Smooth muscle cell (in vitro differentiated cells): ENCODE data around the gene TRNT1. TPM values are rescaled to one million over a fixed set of nuclear protein-coding genes. Genes with fewer than 3 reads are reported as not detected.

Experiments
- DNase-seq: peaks from one replicate; lab custom pipeline; 2025; ENCODE audit not compliant: unreplicated experiment; lab: John Stamatoyannopoulos, UW
- H2AFZ ChIP-seq: fragments of 200-600 bp; sonication (generic); 2 replicates; pipeline ENCODE4 v1.6.0; 2016; ENCODE audit warnings: antibody characterized with exemption, low read depth, mild to moderate bottlenecking
- H3F3A ChIP-seq: fragments of 200-600 bp; sonication (generic); 2 replicates; pipeline ENCODE4 v1.6.0; 2017; ENCODE audit warnings: antibody characterized with exemption, low read depth
- H3K27ac ChIP-seq: fragments of 200-600 bp; sonication (generic); 2 replicates; pipeline ENCODE4 v1.5.1; 2016; ENCODE audit warnings: low read depth, mild to moderate bottlenecking
- H3K27me3 ChIP-seq: fragments of 200-600 bp; sonication (generic); 2 replicates; pipeline ENCODE4 v1.6.1; 2016; ENCODE audit warnings: low read depth, mild to moderate bottlenecking
- H3K36me3 ChIP-seq: fragments of 200-600 bp; sonication (generic); 2 replicates; pipeline ENCODE4 v1.5.1; 2016; ENCODE audit warnings: low read depth
- H3K4me1 ChIP-seq: fragments of 200-600 bp; sonication (generic); 2 replicates; pipeline ENCODE4 v1.5.1; 2016; ENCODE audit warnings: low read depth
- H3K4me2 ChIP-seq: fragments of 200-600 bp; sonication (generic); 2 replicates; pipeline ENCODE4 v1.6.0; 2016; ENCODE audit warnings: mild to moderate bottlenecking
- H3K4me3 ChIP-seq: fragments of 200-600 bp; sonication (generic); 2 replicates; pipeline ENCODE4 v1.5.1; 2016; ENCODE audit warnings: mild to moderate bottlenecking
- H3K79me2 ChIP-seq: fragments of 200-600 bp; sonication (generic); 2 replicates; pipeline ENCODE4 v1.6.0; 2016; ENCODE audit warnings: low read depth, mild to moderate bottlenecking
- H3K9ac ChIP-seq: fragments of 200-600 bp; sonication (generic); 2 replicates; pipeline ENCODE4 v1.6.0; 2016; ENCODE audit warnings: low read depth
- H3K9me3 ChIP-seq: fragments of 200-600 bp; sonication (generic); replicated peaks from 2 replicates; pipeline ENCODE4 v1.5.1; 2016; ENCODE audit warnings: low read depth
- H4K20me1 ChIP-seq: fragments of 200-600 bp; sonication (generic); 2 replicates; pipeline ENCODE4 v1.6.0; 2016; ENCODE audit warnings: low read depth
- CTCF ChIP-seq: fragments of 200-600 bp; sonication (generic); IDR thresholded peaks from 2 replicates; pipeline ENCODE4 v1.5.1; 2017; ENCODE audit warnings: borderline replicate concordance, mild to moderate bottlenecking, antibody characterized with exemption; ENCODE audit not compliant: insufficient read depth, poor library complexity, severe bottlenecking
- WGBS: methylation state at CpG from one replicate; pipeline ENCODE4 v1.1.7; 2016; ENCODE audit warnings: low lambda C conversion rate; 5-methylcytosine and 5-hydroxymethylcytosine counted together
- polyA plus RNA-seq: library from polyadenylated mRNA; unstranded; fragments of >200 nt; fragmentation: Nextera tagmentation; extraction: Ambion mirVana; gene quantifications from 2 replicates; pipeline ENCODE4 v1.2.1, GENCODE V29; 2016
- total RNA-seq: library from RNA; depleted of rRNA; stranded (reverse); fragments of >200 nt; gene quantifications from 2 replicates; pipeline ENCODE4 v1.2.3, GENCODE V29; 2014

Gene TRNT1
- total RNA-seq (16.1 and 25.5 TPM in 2 replicates), polyA plus RNA-seq (16.2 and 18.6 TPM in 2 replicates)

GRCh38 chr3:3126477-3127431 lies at the start of gene TRNT1:
TRNT1 (plus strand) TSS chr3:3126940; CDS start chr3:3129041, 2,101 bp downstream.
- H2AFZ ChIP-seq: peak within 1 kb of the TSS; percentile 83
- DNase-seq: peak; percentile 80
- H3K27me3 ChIP-seq: no peaks in the 10 kb centered on the region
- TF ChIP-seq CTCF: no peak
- H3K4me1 ChIP-seq: peaks cover 10% of the 10 kb centered on the region
- peak within 1 kb of the TSS; percentile 96 for H3K9ac ChIP-seq
- peaks cover 28% of the 10 kb centered on the region for H3K79me2 ChIP-seq
- H3K9me3 ChIP-seq: no peaks in the 10 kb centered on the region
- peaks cover 4% of the 10 kb centered on the region for H3K36me3 ChIP-seq
- peak within 1 kb of the TSS; percentile 67 for H3K4me3 ChIP-seq
- peak within 1 kb of the TSS; percentile 86 for H3K4me2 ChIP-seq
- 2% methylated on average over 91 of the region's 100 CpGs for WGBS
- H3F3A ChIP-seq: no peaks in the 10 kb centered on the region
- H4K20me1 ChIP-seq: no peaks in the 10 kb centered on the region
- H3K27ac ChIP-seq: peak within 1 kb of the TSS; percentile 94

- H3K4me3 ChIP-seq: no peak overlapping the region
- no peak for TF ChIP-seq CTCF
- H3K27me3 ChIP-seq: no peaks in the 10 kb centered on the region
- 83% methylated on average over 5 of the region's 5 CpGs for WGBS
- H3K4me1 ChIP-seq: peaks cover 6% of the 10 kb centered on the region
- no peaks in the 10 kb centered on the region for H4K20me1 ChIP-seq
- H3K9ac ChIP-seq: no peak overlapping the region
- no peak overlapping the region for H2AFZ ChIP-seq
- DNase-seq: no peak
- H3K27ac ChIP-seq: no peak overlapping the region
- no peak overlapping the region for H3K4me2 ChIP-seq
- H3K79me2 ChIP-seq: no peaks in the 10 kb centered on the region
- H3K36me3 ChIP-seq: no peaks in the 10 kb centered on the region
- H3K9me3 ChIP-seq: no peaks in the 10 kb centered on the region
- no peaks in the 10 kb centered on the region for H3F3A ChIP-seq
Measured at GRCh38 chr3:3080309-3080708, 46.4 kb upstream of the TRNT1 start.

- H3K27me3 ChIP-seq: no peaks in the 10 kb centered on the region
- no peaks in the 10 kb centered on the region for H3K9me3 ChIP-seq
- WGBS: 86% methylated on average over 9 of the region's 9 CpGs
- TF ChIP-seq CTCF: no peak
- no peak overlapping the region for H3K4me2 ChIP-seq
- no peaks in the 10 kb centered on the region for H3F3A ChIP-seq
- no peak for DNase-seq
- no peaks in the 10 kb centered on the region for H3K36me3 ChIP-seq
- no peak overlapping the region for H3K27ac ChIP-seq
- H4K20me1 ChIP-seq: no peaks in the 10 kb centered on the region
- no peaks in the 10 kb centered on the region for H3K79me2 ChIP-seq
- H2AFZ ChIP-seq: no peak overlapping the region
- peaks cover 6% of the 10 kb centered on the region for H3K4me1 ChIP-seq
- no peak overlapping the region for H3K9ac ChIP-seq
- no peak overlapping the region for H3K4me3 ChIP-seq
Measured at GRCh38 chr3:3081381-3082233, 45.1 kb upstream of the TRNT1 start.
